GM11168 (cell line): ENCODE data around the gene KLHL12.

Experiments used
- in situ Hi-C: fragments of 300-500 bp; cut with MboI; formaldehyde crosslinking; loops from one replicate; pipeline ENCODE4 v1.12.0; 2022; ENCODE audit warnings: low sequenced_read_pairs; ENCODE audit not compliant: unreplicated experiment

The KLHL12 gene

DNA sequence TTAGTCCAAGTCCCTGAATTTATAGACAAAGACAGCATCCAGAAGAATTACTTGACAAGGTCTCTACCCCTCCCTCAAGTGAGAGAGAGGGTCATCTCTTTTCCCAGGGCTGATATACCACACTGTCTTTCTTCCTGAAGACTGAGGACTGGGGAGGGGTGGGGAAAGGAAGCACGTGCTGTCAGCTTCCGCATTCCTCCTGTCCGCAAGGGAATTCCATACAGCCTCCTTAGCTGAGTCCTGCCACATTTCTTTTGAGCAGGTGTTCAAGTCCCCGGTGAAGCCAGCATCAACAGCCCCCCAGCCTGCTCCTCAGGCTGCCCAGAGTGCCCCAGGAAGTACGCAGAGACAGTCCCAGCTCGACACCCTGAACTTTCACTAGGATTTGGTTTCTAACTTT lies 82.1 kb downstream of the KLHL12 start:
- in situ Hi-C loops: no loop called here

GRCh38 chr1:202844259-202844658 lies 82.8 kb downstream of the KLHL12 start:
- in situ Hi-C loops: no loop called here

- in situ Hi-C loops: no loop called here
Observed at GRCh38 chr1:202843081-202843480, 84.0 kb downstream of the KLHL12 start.
